GM23248 (cell line): ENCODE data around the gene STUM. TPM values are rescaled to one million over a fixed set of nuclear protein-coding genes. Genes with fewer than 3 reads are reported as not detected.

Experiments used
- DNase-seq: peaks from one replicate; pipeline ENCODE4 v3.0.0-alpha.2; 2015
- H2AFZ ChIP-seq: fragments of 200-600 bp; sonication (generic); 2 replicates; pipeline ENCODE4 v1.6.1; 2016; ENCODE audit warnings: antibody characterized with exemption
- H3F3A ChIP-seq: fragments of 200-600 bp; sonication (generic); 2 replicates; pipeline ENCODE4 v1.6.1; 2016; ENCODE audit warnings: mild to moderate bottlenecking, antibody characterized with exemption, mixed run types; ENCODE audit not compliant: insufficient read depth
- H3K27ac ChIP-seq: fragments of 200-600 bp; sonication (generic); 2 replicates; pipeline ENCODE4 v1.5.1; 2016; ENCODE audit warnings: mild to moderate bottlenecking
- H3K27me3 ChIP-seq: fragments of 200-600 bp; sonication (generic); replicated peaks from 2 replicates; pipeline ENCODE4 v1.6.1; 2016; ENCODE audit warnings: mild to moderate bottlenecking; ENCODE audit not compliant: insufficient read depth
- H3K36me3 ChIP-seq: fragments of 200-600 bp; sonication (generic); 2 replicates; pipeline ENCODE4 v1.6.1; 2016; ENCODE audit warnings: low read depth, mild to moderate bottlenecking
- H3K4me1 ChIP-seq: fragments of 200-600 bp; sonication (generic); 2 replicates; pipeline ENCODE4 v1.6.1; 2016; ENCODE audit warnings: mild to moderate bottlenecking; ENCODE audit not compliant: insufficient read depth
- H3K4me2 ChIP-seq: fragments of 200-600 bp; sonication (generic); one replicate; pipeline ENCODE4 v1.6.1; 2016; ENCODE audit warnings: mild to moderate bottlenecking; ENCODE audit not compliant: unreplicated experiment
- H3K4me3 ChIP-seq: fragments of 200-600 bp; sonication (generic); 2 replicates; pipeline ENCODE4 v1.5.1; 2016; ENCODE audit warnings: mild to moderate bottlenecking
- H3K79me2 ChIP-seq: fragments of 200-600 bp; sonication (generic); 2 replicates; pipeline ENCODE4 v1.6.1; 2016; ENCODE audit warnings: mild to moderate bottlenecking; ENCODE audit not compliant: insufficient read depth
- H3K9ac ChIP-seq: fragments of 200-600 bp; sonication (generic); 2 replicates; pipeline ENCODE4 v1.6.1; 2016; ENCODE audit warnings: mild to moderate bottlenecking
- H3K9me2 ChIP-seq: fragments of 200-600 bp; sonication (generic); 2 replicates; pipeline ENCODE4 v1.6.1; 2016; ENCODE audit warnings: mixed run types, mild to moderate bottlenecking, moderate library complexity; ENCODE audit not compliant: insufficient read depth
- H3K9me3 ChIP-seq: fragments of 200-600 bp; sonication (generic); one replicate; pipeline ENCODE4 v1.6.1; 2017; ENCODE audit warnings: low read depth
- H4K20me1 ChIP-seq: fragments of 200-600 bp; sonication (generic); 2 replicates; pipeline ENCODE4 v1.6.0; 2016; ENCODE audit not compliant: insufficient read depth
- EZH2 ChIP-seq: fragments of 200-600 bp; sonication (generic); IDR thresholded peaks from 2 replicates; pipeline ENCODE4 v1.6.1; 2018; ENCODE audit warnings: antibody characterized with exemption, mild to moderate bottlenecking; ENCODE audit not compliant: insufficient read depth, poor library complexity, severe bottlenecking
- EZH2phosphoT487 ChIP-seq: fragments of 200-600 bp; sonication (generic); IDR thresholded peaks from 2 replicates; pipeline ENCODE4 v1.6.1; 2018; ENCODE audit warnings: antibody characterized with exemption, moderate library complexity, mild to moderate bottlenecking, low read depth; ENCODE audit not compliant: insufficient read depth
- WGBS, 2 experiments: methylation state at CpG; one replicate each; pipeline ENCODE4 v1.1.6; 2015 to 2017; ENCODE audit warnings: low lambda C conversion rate in 2 of 2, low coverage in 1 of 2; ENCODE audit errors: missing lambda C conversion rate in 2 of 2; 5-methylcytosine and 5-hydroxymethylcytosine counted together
- in situ Hi-C: fragments of 300-500 bp; cut with MboI; formaldehyde crosslinking; loops from 2 replicates; pipeline ENCODE4 v1.15.0; 2020
- polyA plus RNA-seq: library from polyadenylated mRNA; unstranded; fragments of >200 nt; fragmentation: Nextera tagmentation; extraction: Ambion mirVana; gene quantifications from 2 replicates; pipeline ENCODE4 v1.2.1, GENCODE V29; 2016
- total RNA-seq: library from RNA; depleted of rRNA; stranded (reverse); fragments of >200 nt; shearing (Covaris generic); gene quantifications from 2 replicates; pipeline ENCODE4 v1.2.3, GENCODE V29; 2014

The STUM gene
- total and polyA plus RNA-seq, 2 experiments from 2014 or later: under 0.01 TPM; not detected in 1

DNA sequence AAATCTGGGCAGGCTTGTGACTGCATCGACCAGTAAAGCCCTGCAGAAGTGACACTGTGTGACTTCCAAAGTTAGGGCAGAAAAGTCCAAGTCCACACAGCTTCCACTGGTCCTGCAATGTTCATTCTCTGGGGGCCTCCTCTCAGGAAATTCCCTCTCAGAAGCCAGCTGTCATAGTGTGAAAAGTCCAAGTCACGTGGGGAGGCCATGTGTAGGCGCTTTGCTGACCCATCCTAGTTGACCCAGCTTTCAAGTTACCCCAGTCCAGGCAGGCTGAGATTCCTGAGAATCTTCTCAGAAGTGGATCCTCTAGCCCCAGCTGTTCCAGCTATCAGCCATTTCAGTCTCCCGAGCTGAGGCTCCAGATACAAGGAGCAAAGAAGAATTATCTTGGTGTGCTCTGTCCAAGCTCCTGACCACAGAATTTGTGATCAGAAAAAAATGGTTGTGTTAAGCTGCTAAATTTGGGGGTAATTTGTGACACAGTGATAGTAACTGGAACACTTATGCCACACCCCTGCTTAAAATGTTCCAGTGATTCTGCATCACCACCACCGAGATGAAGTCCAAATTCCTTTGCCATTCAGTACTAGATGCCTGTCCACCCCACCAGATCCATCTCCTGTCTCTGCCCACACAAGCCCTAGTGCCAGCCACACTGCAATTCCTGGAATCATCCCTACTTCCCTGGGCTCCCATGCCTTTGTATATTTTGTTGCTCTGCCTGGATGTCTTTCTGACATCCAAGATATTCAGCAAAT lies 2.5 kb upstream of the STUM start:
- no peaks in the 10 kb centered on the region for H3K9me2 ChIP-seq
- H3K9ac ChIP-seq: no peak overlapping the region
- no peak overlapping the region for H3K27ac ChIP-seq
- no peaks in the 10 kb centered on the region for H3K4me1 ChIP-seq
- no peaks in the 10 kb centered on the region for H3K9me3 ChIP-seq
- H3F3A ChIP-seq: no peaks in the 10 kb centered on the region
- no peaks in the 10 kb centered on the region for H4K20me1 ChIP-seq
- H2AFZ ChIP-seq: no peak overlapping the region
- no peak overlapping the region for H3K4me2 ChIP-seq
- TF ChIP-seq EZH2 (no peak), EZH2phosphoT487 (no peak)
- DNase-seq: peak; percentile 24
- in situ Hi-C loops: no loop called here
- no peaks in the 10 kb centered on the region for H3K79me2 ChIP-seq
- WGBS, 2 experiments: 7 to 12% methylated on average over 5 of the region's 5 CpGs
- H3K36me3 ChIP-seq: no peaks in the 10 kb centered on the region
- peaks cover 44% of the 10 kb centered on the region for H3K27me3 ChIP-seq
- H3K4me3 ChIP-seq: no peak overlapping the region

- H3K9ac ChIP-seq: no peak overlapping the region
These were observed 1.6 kb upstream of the STUM start for GRCh38 chr1:226546926-226547325.

DNA sequence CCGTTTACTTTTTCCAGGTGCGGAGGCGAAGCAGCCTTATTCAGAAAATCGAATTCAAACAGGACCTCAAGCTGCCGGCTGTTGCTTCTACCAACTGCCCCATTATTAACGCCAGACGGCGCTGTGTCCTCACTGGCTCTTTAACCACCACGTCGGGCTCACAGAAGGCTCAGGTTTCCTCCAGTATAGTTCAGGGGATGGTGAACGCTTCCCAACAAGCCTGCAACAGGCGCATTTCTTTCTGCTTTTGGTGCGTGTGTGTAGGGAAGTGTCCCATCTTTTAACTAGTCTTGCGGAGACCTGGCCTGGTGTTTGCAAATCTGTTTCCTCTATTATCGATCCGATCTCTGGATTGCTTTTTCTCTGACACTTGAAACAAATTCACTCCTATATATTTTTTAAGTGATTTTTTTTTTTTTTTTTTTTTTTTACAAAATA lies 791 bp upstream of the STUM start:
- Histone ChIP-seq H3K9me3 (no peaks in the 10 kb centered on the region), H2AFZ (no peak overlapping the region), H3F3A (no peaks in the 10 kb centered on the region), H4K20me1 (no peaks in the 10 kb centered on the region), H3K9ac (no peak overlapping the region), H3K36me3 (no peaks in the 10 kb centered on the region), H3K4me2 (no peak overlapping the region), H3K4me1 (no peaks in the 10 kb centered on the region), H3K9me2 (no peaks in the 10 kb centered on the region), H3K27me3 (peaks cover 61% of the 10 kb centered on the region), H3K79me2 (no peaks in the 10 kb centered on the region), H3K27ac (no peak overlapping the region), H3K4me3 (no peak overlapping the region)
- peak; percentile 93 for DNase-seq
- in situ Hi-C loops: no loop called here
- 4 to 6% methylated on average over 16 of the region's 16 CpGs for WGBS, 2 experiments
- TF ChIP-seq EZH2phosphoT487 (no peak), EZH2 (no peak)

More at GRCh38 chr1:226546926-226547325, 1.6 kb upstream of the STUM start:
- TF ChIP-seq EZH2 (no peak), EZH2phosphoT487 (no peak)
- Histone ChIP-seq H3K4me3 (no peak overlapping the region), H3K9me3 (no peaks in the 10 kb centered on the region), H3K79me2 (no peaks in the 10 kb centered on the region), H4K20me1 (no peaks in the 10 kb centered on the region), H3K27ac (no peak overlapping the region), H2AFZ (no peak overlapping the region), H3K4me2 (no peak overlapping the region), H3K9me2 (no peaks in the 10 kb centered on the region), H3K27me3 (peaks cover 54% of the 10 kb centered on the region), H3F3A (no peaks in the 10 kb centered on the region), H3K4me1 (no peaks in the 10 kb centered on the region), H3K36me3 (no peaks in the 10 kb centered on the region)
- in situ Hi-C loops: no loop called here
- no peak for DNase-seq
- WGBS, 2 experiments: 43 to 61% methylated on average over 4 of the region's 4 CpGs

GRCh38 chr1:226549094-226549936 lies 751 bp downstream of the STUM start:
- TF ChIP-seq EZH2phosphoT487 (peak; percentile 81; the same call in 1 of the 2 replicates), EZH2 (peak; percentile 71)
- no peaks in the 10 kb centered on the region for H3K4me1 ChIP-seq
- H3K4me3 ChIP-seq: peak overlapping the region; percentile 54
- peaks cover 69% of the 10 kb centered on the region for H3K27me3 ChIP-seq
- H4K20me1 ChIP-seq: no peaks in the 10 kb centered on the region
- in situ Hi-C loops: no loop called here
- no peaks in the 10 kb centered on the region for H3K79me2 ChIP-seq
- H3F3A ChIP-seq: no peaks in the 10 kb centered on the region
- H3K9me3 ChIP-seq: no peaks in the 10 kb centered on the region
- H3K36me3 ChIP-seq: no peaks in the 10 kb centered on the region
- no peak overlapping the region for H3K27ac ChIP-seq
- peak; percentile 21 for DNase-seq
- WGBS, 2 experiments: 3 to 4% methylated on average over 51 to 55 of the region's 73 CpGs
- peak overlapping the region; percentile 30 for H3K4me2 ChIP-seq
- H3K9ac ChIP-seq: no peak overlapping the region
- no peak overlapping the region; the same call in 1 of the 2 replicates for H2AFZ ChIP-seq
- H3K9me2 ChIP-seq: no peaks in the 10 kb centered on the region
